Suprapubic skin (tissue), 4 donors: Measurements from ENCODE around the gene NDFIP1.

Experiments used
- EP300 ChIP-seq: sonication (generic); formaldehyde crosslinking; IDR thresholded peaks from one replicate; pipeline ENCODE4 v1.6.1; 2017; ENCODE audit warnings: antibody characterized with exemption
- POLR2A ChIP-seq, 2 donors: fragments of 450-650 bp; IDR thresholded peaks; one replicate each; pipeline ENCODE4 v1.6.1; 2017; ENCODE audit warnings: antibody characterized with exemption in 2 of 2, mild to moderate bottlenecking in 2 of 2, moderate library complexity in 2 of 2
- POLR2AphosphoS5 ChIP-seq, 3 donors: sonication (generic); formaldehyde crosslinking; IDR thresholded peaks; one replicate each; pipeline ENCODE4 v1.6.1; 2017; ENCODE audit warnings: antibody characterized with exemption in 3 of 3
- TF ChIP-seq, protein P1 (sequence below), 2 donors: fragments of 200-600 bp in 1 of 2; fragments of 450-650 bp in 1 of 2; sonication (generic) in 1 of 2; IDR thresholded peaks; one replicate each; pipeline ENCODE4 v1.5.1; 2016 to 2019; ENCODE audit warnings: antibody characterized with exemption in 2 of 2, mild to moderate bottlenecking in 1 of 2, moderate library complexity in 1 of 2

DNA sequence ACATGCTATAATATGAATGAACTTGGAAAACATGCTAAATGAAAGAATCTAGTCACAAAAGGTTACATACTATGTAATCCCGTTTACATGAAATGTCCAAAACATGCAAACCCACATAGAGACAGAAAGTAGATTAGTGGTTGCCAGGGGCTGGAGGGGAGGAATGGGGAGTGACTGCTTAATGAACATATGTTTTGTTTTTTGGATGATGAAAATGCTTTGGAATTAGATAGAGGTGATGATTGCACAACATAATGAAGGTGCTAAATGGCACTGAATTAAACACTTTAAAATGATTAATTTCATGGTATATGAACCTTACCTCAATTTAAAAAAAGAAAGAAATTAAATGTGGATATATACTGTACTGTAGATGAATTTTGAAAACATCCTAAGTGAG lies 17.6 kb upstream of the NDFIP1 start:
- TF ChIP-seq, protein P1, sequence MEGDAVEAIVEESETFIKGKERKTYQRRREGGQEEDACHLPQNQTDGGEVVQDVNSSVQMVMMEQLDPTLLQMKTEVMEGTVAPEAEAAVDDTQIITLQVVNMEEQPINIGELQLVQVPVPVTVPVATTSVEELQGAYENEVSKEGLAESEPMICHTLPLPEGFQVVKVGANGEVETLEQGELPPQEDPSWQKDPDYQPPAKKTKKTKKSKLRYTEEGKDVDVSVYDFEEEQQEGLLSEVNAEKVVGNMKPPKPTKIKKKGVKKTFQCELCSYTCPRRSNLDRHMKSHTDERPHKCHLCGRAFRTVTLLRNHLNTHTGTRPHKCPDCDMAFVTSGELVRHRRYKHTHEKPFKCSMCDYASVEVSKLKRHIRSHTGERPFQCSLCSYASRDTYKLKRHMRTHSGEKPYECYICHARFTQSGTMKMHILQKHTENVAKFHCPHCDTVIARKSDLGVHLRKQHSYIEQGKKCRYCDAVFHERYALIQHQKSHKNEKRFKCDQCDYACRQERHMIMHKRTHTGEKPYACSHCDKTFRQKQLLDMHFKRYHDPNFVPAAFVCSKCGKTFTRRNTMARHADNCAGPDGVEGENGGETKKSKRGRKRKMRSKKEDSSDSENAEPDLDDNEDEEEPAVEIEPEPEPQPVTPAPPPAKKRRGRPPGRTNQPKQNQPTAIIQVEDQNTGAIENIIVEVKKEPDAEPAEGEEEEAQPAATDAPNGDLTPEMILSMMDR (IDR thresholded peaks at IDR 0.05) = no peak
- TF ChIP-seq EP300 = no peak
- TF ChIP-seq POLR2A (IDR thresholded peaks at IDR 0.05) = no peak
- no peak for TF ChIP-seq POLR2AphosphoS5 (IDR thresholded peaks at IDR 0.05)
